HG03457 (cell line): ENCODE results near the gene SDK1.
"Not testable (repeated sequence)": the region's sequence is repeated elsewhere in the genome, so short reads cannot be mapped to it uniquely, and the experiment has no call there.

Experiments
- ATAC-seq: cut with Tn5 transposase; IDR thresholded peaks from one replicate; pipeline ENCODE4 v1.9.1; 2021; ENCODE audit warnings: moderate number of reproducible peaks; ENCODE audit not compliant: unreplicated experiment

SDK1 gene

GRCh38 chr7:4245135-4245865 lies 944.2 kb downstream of the SDK1 start:
- no peak for ATAC-seq

GRCh38 chr7:4245866-4246470 lies 944.9 kb downstream of the SDK1 start:
- ATAC-seq, result no peak

- no peak for ATAC-seq
Observed at GRCh38 chr7:4246536-4246935, 945.5 kb downstream of the SDK1 start.

GRCh38 chr7:4247106-4247876 lies 946.2 kb downstream of the SDK1 start:
- ATAC-seq, result no peak

GRCh38 chr7:4248295-4248694 lies 947.2 kb downstream of the SDK1 start:
- no peak for ATAC-seq

- no peak for ATAC-seq
Observed at GRCh38 chr7:4249241-4249640, 948.2 kb downstream of the SDK1 start.

- ATAC-seq, result no peak
Observed at GRCh38 chr7:4255336-4255735, 954.3 kb downstream of the SDK1 start.

- no peak for ATAC-seq
Observed at GRCh38 chr7:4256286-4256685, 955.2 kb downstream of the SDK1 start.

- ATAC-seq, result no peak
Observed at GRCh38 chr7:4257146-4258111, 956.4 kb downstream of the SDK1 start.

- ATAC-seq, result not testable (repeated sequence)
Observed at GRCh38 chr7:4260116-4260515, 959.1 kb downstream of the SDK1 start.

- no peak for ATAC-seq
Observed at GRCh38 chr7:4260867-4261600, 960.0 kb downstream of the SDK1 start.

- no peak for ATAC-seq
Observed at GRCh38 chr7:4261601-4261960, 960.5 kb downstream of the SDK1 start.

- ATAC-seq, result not testable (repeated sequence)
Observed at GRCh38 chr7:4264206-4264605, 963.2 kb downstream of the SDK1 start.

- ATAC-seq, result no peak
Observed at GRCh38 chr7:4265066-4265465, 964.0 kb downstream of the SDK1 start.

- no peak for ATAC-seq
Observed at GRCh38 chr7:4265676-4266075, 964.6 kb downstream of the SDK1 start.

GRCh38 chr7:4266270-4267040 lies 965.4 kb downstream of the SDK1 start:
- ATAC-seq, result no peak

GRCh38 chr7:4267341-4268039 lies 966.4 kb downstream of the SDK1 start:
- no peak for ATAC-seq

- ATAC-seq, result no peak
Observed at GRCh38 chr7:4268040-4268965, 967.3 kb downstream of the SDK1 start.
